Naive thymus-derived CD4-positive, alpha-beta T cell (primary cell): Measurements from ENCODE around the gene CDKL2. TPM values are rescaled to one million over a fixed set of nuclear protein-coding genes. Genes with fewer than 3 reads are reported as not detected.

Experiments used
- ATAC-seq: fragments of 150-1000 bp; cut with Tn5 transposase; 2 replicates; pipeline ENCODE4 v1.10.0; 2021; ENCODE audit warnings: mild to moderate bottlenecking, moderate library complexity
- CTCF ChIA-PET: fragments of 350-600 bp; sonication (Branson Sonifier 250); formaldehyde crosslinking; loops from one replicate; lab custom pipeline; 2021; ENCODE audit warnings: antibody characterized with exemption; lab: Charles Lee
- POLR2A ChIA-PET: fragments of 350-600 bp; sonication (Branson Sonifier 250); formaldehyde crosslinking; loops from one replicate; lab custom pipeline; 2021; ENCODE audit warnings: antibody characterized with exemption, inconsistent platforms; lab: Charles Lee
- DNase-seq, 9 donors: peaks; one replicate each; pipeline versions ENCODE4 v3.0.0 to v3.0.0-alpha.2; 2020 to 2022; ENCODE audit warnings: mixed read lengths in 1 of 9
- H3K27ac ChIP-seq: one replicate; pipeline ENCODE4 v1.7.0; 2013; ENCODE audit warnings: mild to moderate bottlenecking, low read depth, low read length, moderate library complexity
- H3K27me3 ChIP-seq, 2 donors: one replicate each; pipeline ENCODE4 v1.7.0; 2013; ENCODE audit warnings: low read length in 2 of 2, mild to moderate bottlenecking in 2 of 2, moderate library complexity in 2 of 2; ENCODE audit not compliant: control insufficient read depth in 2 of 2, insufficient read depth in 2 of 2
- H3K36me3 ChIP-seq, 3 experiments: 1 replicate in 2 of 3; 2 replicates in 1 of 3; pipeline ENCODE4 v1.7.0; 2013; ENCODE audit warnings: low read length in 3 of 3, mild to moderate bottlenecking in 3 of 3, moderate library complexity in 1 of 3; ENCODE audit not compliant: insufficient read depth in 3 of 3, control insufficient read depth in 2 of 3
- H3K4me1 ChIP-seq, 2 donors: one replicate each; pipeline ENCODE4 v1.7.0; 2013; ENCODE audit warnings: low read length in 2 of 2, mild to moderate bottlenecking in 2 of 2, moderate library complexity in 1 of 2; ENCODE audit not compliant: control insufficient read depth in 2 of 2, insufficient read depth in 2 of 2
- H3K4me3 ChIP-seq: 2 replicates; pipeline ENCODE4 v1.7.0; 2013; ENCODE audit warnings: mild to moderate bottlenecking, low read length
- H3K9me3 ChIP-seq, 3 experiments: 1 replicate in 2 of 3; 2 replicates in 1 of 3; pipeline ENCODE4 v1.7.0; 2013; ENCODE audit warnings: low read length in 3 of 3; ENCODE audit not compliant: control insufficient read depth in 2 of 3
- H3K27ac Mint-ChIP-seq, 9 donors: one replicate each; pipeline ENCODE4 v1.8.0; 2020 to 2022; ENCODE audit warnings: mixed read lengths in 9 of 9, mild to moderate bottlenecking in 8 of 9, moderate library complexity in 5 of 9, inconsistent platforms in 2 of 9
- H3K27me3 Mint-ChIP-seq, 5 donors: one replicate each; pipeline ENCODE4 v1.8.0; 2021 to 2022; ENCODE audit warnings: mixed read lengths in 5 of 5, mild to moderate bottlenecking in 1 of 5
- H3K36me3 Mint-ChIP-seq, 5 donors: one replicate each; pipeline ENCODE4 v1.8.0; 2020 to 2022; ENCODE audit warnings: mixed read lengths in 5 of 5, mild to moderate bottlenecking in 3 of 5, inconsistent platforms in 1 of 5
- H3K4me1 Mint-ChIP-seq, 7 donors: one replicate each; pipeline ENCODE4 v1.8.0; 2020 to 2022; ENCODE audit warnings: mixed read lengths in 7 of 7, mild to moderate bottlenecking in 3 of 7, inconsistent platforms in 1 of 7
- H3K4me3 Mint-ChIP-seq, 10 donors: one replicate each; pipeline ENCODE4 v1.8.0; 2020 to 2022; ENCODE audit warnings: mild to moderate bottlenecking in 10 of 10, mixed read lengths in 10 of 10, moderate library complexity in 6 of 10, inconsistent platforms in 2 of 10
- H3K9me3 Mint-ChIP-seq, 11 donors: one replicate each; pipeline ENCODE4 v1.8.0; 2020 to 2022; ENCODE audit warnings: mixed read lengths in 11 of 11, mild to moderate bottlenecking in 4 of 11, inconsistent platforms in 1 of 11, moderate library complexity in 1 of 11
- intact Hi-C, 2 donors: fragments of 100-400 bp; cut with micrococcal nuclease; formaldehyde crosslinking; loops; one replicate each; pipeline ENCODE4 v1.15.1; 2023
- polyA plus RNA-seq, 2 donors: library from polyadenylated mRNA; unstranded; fragments of 300-500 nt; fragmentation: Illumina TruSeq; gene quantifications; one replicate each; pipeline ENCODE4 v1.2.3, GENCODE V29; 2021
- total RNA-seq, 6 experiments: library from RNA in 5 of 6; stranded (reverse) in 5 of 6; gene quantifications; 1 replicate in 5 of 6; 2 replicates in 1 of 6; pipeline ENCODE4 v1.2.3 and lab custom pipeline; 2021 to 2026

Gene CDKL2
- total and polyA plus RNA-seq, 7 experiments from 2014 or later: 0.18 to 1.2 (median 0.34) TPM

DNA sequence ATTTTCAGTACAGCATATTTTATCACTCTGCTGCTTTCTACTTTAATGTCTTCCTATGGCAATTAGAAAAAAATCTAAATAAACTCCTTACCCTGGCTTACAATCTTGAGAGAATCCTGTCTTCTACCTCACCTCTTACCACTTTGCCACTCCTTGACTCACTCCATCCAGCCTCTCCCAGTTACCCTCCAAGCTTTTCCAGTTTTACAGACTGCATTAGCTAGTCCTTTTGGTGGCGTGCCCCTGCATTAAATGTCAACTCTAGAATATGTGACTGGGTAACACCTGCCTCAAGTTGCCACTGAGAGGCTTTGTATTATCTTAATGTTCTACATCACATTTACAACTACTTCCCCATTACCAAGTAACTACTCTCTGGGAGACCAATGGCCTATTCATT, 7.5 kb upstream of the CDKL2 start:
- Mint-ChIP-seq H3K27ac (peak overlapping the region in 3 of 9 donors; percentile 32 to 46 (median 43)), H3K36me3 (peaks cover 0 to 14% (median 7%) of the 10 kb centered on the region in 5 donors), H3K4me1 (peaks cover 0 to 6% (median 2%) of the 10 kb centered on the region in 7 donors), H3K9me3 (no peaks in the 10 kb centered on the region), H3K4me3 (no peak overlapping the region), H3K27me3 (no peaks in the 10 kb centered on the region)
- intact Hi-C loops: loop anchor here in 1 of 2 donors (10.0 kb wide), 2 partner anchors 207 to 577 kb away; partner anchors contain the start of gene SCARB2
- CTCF ChIA-PET: no interaction called here
- H3K4me1 ChIP-seq: no peaks in the 10 kb centered on the region
- no peaks in the 10 kb centered on the region for H3K9me3 ChIP-seq
- no peaks in the 10 kb centered on the region for H3K36me3 ChIP-seq
- POLR2A ChIA-PET: no interaction called here
- ATAC-seq: no peak
- H3K27me3 ChIP-seq: no peaks in the 10 kb centered on the region
- no peak overlapping the region for H3K4me3 ChIP-seq
- DNase-seq: no peak
- no peak overlapping the region for H3K27ac ChIP-seq

DNA sequence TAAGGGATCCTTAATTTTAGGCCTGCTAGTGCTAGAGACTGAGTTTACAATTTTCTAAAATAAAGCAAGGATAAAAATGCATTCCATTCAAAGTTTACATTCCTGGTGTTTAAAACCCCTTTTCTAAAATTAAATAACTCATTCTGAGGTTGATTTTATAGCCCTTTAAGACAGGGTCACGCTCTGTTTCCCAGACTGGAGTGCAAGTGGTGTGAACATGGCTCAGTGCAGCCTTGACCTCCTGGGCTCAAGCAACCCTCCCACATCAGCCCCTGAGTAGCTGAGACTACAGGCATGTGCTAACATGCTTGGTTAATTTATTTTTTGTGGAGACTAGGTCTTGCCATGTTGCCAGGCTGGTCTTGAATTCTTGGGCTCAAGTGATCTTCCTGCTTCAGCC, 6.8 kb upstream of the CDKL2 start:
- Mint-ChIP-seq H3K36me3 (peaks cover 0 to 12% (median 7%) of the 10 kb centered on the region in 5 donors), H3K27me3 (no peaks in the 10 kb centered on the region), H3K4me1 (peaks cover 0 to 6% (median 0%) of the 10 kb centered on the region in 7 donors), H3K9me3 (no peaks in the 10 kb centered on the region), H3K4me3 (no peak overlapping the region), H3K27ac (no peak overlapping the region)
- intact Hi-C loops: loop anchor here in 1 of 2 donors (10.0 kb wide), 2 partner anchors 208 to 578 kb away; partner anchors contain the start of gene SCARB2
- Histone ChIP-seq H3K9me3 (no peaks in the 10 kb centered on the region), H3K27ac (no peak overlapping the region), H3K27me3 (no peaks in the 10 kb centered on the region), H3K4me1 (no peaks in the 10 kb centered on the region), H3K36me3 (no peaks in the 10 kb centered on the region), H3K4me3 (no peak overlapping the region)
- ATAC-seq (no peak), DNase-seq (no peak)
- ChIA-PET CTCF (interaction anchor here (0.7 kb wide), 1 partner anchor 8 kb away, joined by 4 read pairs; no protein-coding TSS in a partner anchor), POLR2A (interaction anchor here (0.6 to 1.7 kb wide), 2 partner anchors 33 to 87 kb away, joined by 4 to 6 read pairs; no protein-coding TSS in a partner anchor)

DNA sequence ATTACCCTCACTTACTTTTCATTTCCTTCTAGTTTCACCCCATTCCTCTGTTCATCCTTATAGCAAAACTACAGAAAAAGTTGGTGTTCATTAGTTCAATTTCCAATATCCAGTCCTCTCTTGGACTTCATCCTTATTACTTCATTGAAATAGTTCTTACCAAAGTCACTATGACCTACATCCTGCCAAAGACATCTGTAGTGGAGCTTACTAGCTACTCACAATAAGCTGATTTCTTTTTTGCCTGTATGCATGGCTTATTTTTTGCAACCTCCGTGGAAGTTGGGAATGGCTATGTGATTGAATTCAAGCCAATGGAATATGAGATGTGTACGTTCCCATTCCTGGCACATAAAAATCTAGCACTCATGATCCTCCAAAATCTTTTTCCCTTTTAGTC, 4.6 kb upstream of the CDKL2 start:
- POLR2A ChIA-PET: no interaction called here
- Mint-ChIP-seq H3K4me1 (peaks cover 6 to 13% (median 12%) of the 10 kb centered on the region in 7 donors), H3K27me3 (no peaks in the 10 kb centered on the region), H3K4me3 (no peak overlapping the region), H3K36me3 (peaks cover 0 to 10% (median 4%) of the 10 kb centered on the region in 5 donors), H3K9me3 (no peaks in the 10 kb centered on the region), H3K27ac (no peak overlapping the region)
- CTCF ChIA-PET: no interaction called here
- Histone ChIP-seq H3K9me3 (no peaks in the 10 kb centered on the region), H3K27ac (no peak overlapping the region), H3K36me3 (no peaks in the 10 kb centered on the region), H3K4me3 (no peak overlapping the region), H3K27me3 (no peaks in the 10 kb centered on the region), H3K4me1 (peaks cover 0 to 5% of the 10 kb centered on the region in 2 donors)
- no peak for DNase-seq
- intact Hi-C loops: loop anchor here (5.0 to 10.0 kb wide), 3 partner anchors 210 to 1522 kb away; partner anchors contain the start of genes CCNG2 (in 1 of the 2) and SCARB2 (in 1 of the 2)
- ATAC-seq: no peak

DNA sequence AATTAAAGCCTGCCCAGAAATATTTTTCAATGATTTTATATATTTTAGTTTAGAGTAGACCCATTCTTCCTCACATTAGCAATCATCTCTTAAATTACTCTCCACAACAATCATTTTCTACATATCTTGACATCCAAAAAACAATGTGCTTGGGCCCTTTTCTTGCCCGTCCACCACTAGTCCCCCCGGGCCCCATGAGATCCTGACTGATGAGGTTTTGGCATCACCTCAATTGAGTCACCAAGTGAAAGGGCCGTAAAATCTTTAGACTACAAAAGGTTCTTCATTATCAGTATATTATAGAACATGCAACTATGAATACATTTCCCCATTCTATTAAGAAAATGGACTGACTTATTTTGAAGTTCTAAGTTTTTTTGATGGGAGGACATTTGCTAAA, 4.0 kb upstream of the CDKL2 start:
- ATAC-seq (no peak), DNase-seq (no peak)
- Mint-ChIP-seq H3K36me3 (peaks cover 0 to 6% (median 0%) of the 10 kb centered on the region in 5 donors), H3K27ac (no peak overlapping the region), H3K4me3 (no peak overlapping the region), H3K9me3 (no peaks in the 10 kb centered on the region), H3K27me3 (peaks cover 0 to 3% (median 0%) of the 10 kb centered on the region in 5 donors), H3K4me1 (peaks cover 6 to 14% (median 11%) of the 10 kb centered on the region in 7 donors)
- Histone ChIP-seq H3K36me3 (no peaks in the 10 kb centered on the region), H3K27me3 (no peaks in the 10 kb centered on the region), H3K4me1 (peaks cover 0 to 7% of the 10 kb centered on the region in 2 donors), H3K9me3 (no peaks in the 10 kb centered on the region), H3K4me3 (no peak overlapping the region), H3K27ac (no peak overlapping the region)
- ChIA-PET POLR2A (no interaction called here), CTCF (no interaction called here)
- intact Hi-C loops: loop anchor here (5.0 to 10.0 kb wide), 3 partner anchors 211 to 1523 kb away; partner anchors contain the start of genes CCNG2 (in 1 of the 2) and SCARB2 (in 1 of the 2)

DNA sequence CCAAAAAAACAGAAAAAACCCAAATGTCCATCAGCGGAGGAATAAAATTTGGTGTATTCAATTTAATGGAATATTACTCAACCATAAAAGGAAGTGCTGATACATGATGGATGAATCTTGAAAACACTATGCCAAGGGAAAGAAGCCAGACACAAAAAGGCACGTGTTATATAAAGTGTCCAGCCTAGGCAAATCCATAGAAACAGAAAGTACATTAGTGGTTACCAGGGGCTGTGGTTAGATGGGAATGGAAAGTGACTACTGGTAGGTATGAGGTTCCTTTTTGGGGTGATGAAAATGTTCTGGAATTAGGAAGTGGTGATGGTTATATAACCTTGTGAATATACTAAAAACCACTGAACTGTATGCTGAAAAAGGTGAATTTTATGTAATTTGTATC, 3.5 kb upstream of the CDKL2 start:
- Histone ChIP-seq H3K4me3 (no peak overlapping the region), H3K36me3 (no peaks in the 10 kb centered on the region), H3K4me1 (peaks cover 0 to 7% of the 10 kb centered on the region in 2 donors), H3K9me3 (no peaks in the 10 kb centered on the region), H3K27ac (no peak overlapping the region), H3K27me3 (no peaks in the 10 kb centered on the region)
- H3K4me1 Mint-ChIP-seq: peaks cover 6 to 17% (median 11%) of the 10 kb centered on the region in 7 donors
- DNase-seq (no peak), ATAC-seq (no peak)
- H3K27me3 Mint-ChIP-seq: peaks cover 0 to 7% (median 0%) of the 10 kb centered on the region in 5 donors
- no peaks in the 10 kb centered on the region for H3K9me3 Mint-ChIP-seq
- H3K36me3 Mint-ChIP-seq: peaks cover 0 to 4% (median 0%) of the 10 kb centered on the region in 5 donors
- H3K4me3 Mint-ChIP-seq: no peak overlapping the region
- intact Hi-C loops: loop anchor here (5.0 to 10.0 kb wide), 3 partner anchors 211 to 1523 kb away; partner anchors contain the start of genes CCNG2 (in 1 of the 2) and SCARB2 (in 1 of the 2)
- ChIA-PET POLR2A (interaction anchor here (0.9 kb wide), 1 partner anchor 90 kb away, joined by 3 read pairs; the partner anchor contains the start of gene USO1), CTCF (no interaction called here)
- no peak overlapping the region for H3K27ac Mint-ChIP-seq

DNA sequence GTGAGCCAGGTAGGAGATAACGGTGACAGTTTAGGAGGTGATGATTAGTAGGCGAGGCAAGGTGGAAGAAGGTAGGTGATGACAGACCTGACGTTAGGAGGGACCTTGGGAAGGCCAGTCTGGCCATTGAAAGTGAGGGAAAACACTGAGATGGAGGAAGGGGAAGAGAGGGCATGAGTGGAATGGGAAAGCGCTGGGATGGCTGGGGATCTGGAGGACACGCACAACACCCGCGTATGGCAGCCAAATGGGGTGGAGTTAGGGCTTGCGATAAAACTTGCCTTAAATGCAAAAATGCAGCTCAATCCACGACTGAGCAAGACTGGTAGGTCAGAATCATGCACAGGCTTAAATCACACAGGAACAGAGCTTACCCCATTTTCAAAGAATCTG, 605 bp upstream of the CDKL2 start:
- peak overlapping the region; percentile 73 for H3K27ac ChIP-seq
- Mint-ChIP-seq H3K27ac (peak overlapping the region in 8 of 9 donors; percentile 66 to 94 (median 88)), H3K27me3 (peaks cover 0 to 12% (median 0%) of the 10 kb centered on the region in 5 donors), H3K4me1 (peaks cover 6 to 18% (median 11%) of the 10 kb centered on the region in 7 donors), H3K4me3 (peak overlapping the region; percentile 88 to 97 (median 94)), H3K36me3 (peaks cover 0 to 4% (median 0%) of the 10 kb centered on the region in 5 donors), H3K9me3 (no peaks in the 10 kb centered on the region)
- no peaks in the 10 kb centered on the region for H3K36me3 ChIP-seq
- H3K4me3 ChIP-seq: peak overlapping the region; percentile 74
- ATAC-seq (no peak), DNase-seq (no peak)
- H3K27me3 ChIP-seq: no peaks in the 10 kb centered on the region
- peaks cover 0 to 7% of the 10 kb centered on the region in 2 donors for H3K4me1 ChIP-seq
- CTCF ChIA-PET: interaction anchor here (1.5 kb wide), 1 partner anchor 93 kb away, joined by 4 read pairs; the partner anchor contains the start of gene USO1
- POLR2A ChIA-PET: interaction anchor here (1.2 to 2.5 kb wide), 4 partner anchors 34 to 93 kb away, joined by 3 to 11 read pairs (median 4); partner anchors contain the start of genes G3BP2 and USO1
- intact Hi-C loops: loop anchor here (1.0 to 10.0 kb wide), 11 partner anchors 8 to 1526 kb away; partner anchors contain the start of genes G3BP2 (in 2 of the 2), RCHY1 (in 2 of the 2), THAP6 (in 2 of the 2) and USO1 (in 2 of the 2)
- H3K9me3 ChIP-seq: no peaks in the 10 kb centered on the region
